ENCODE data around the gene DENND1C.
"Not testable (repeated sequence)": the region's sequence is repeated elsewhere in the genome, so short reads cannot be mapped to it uniquely, and the experiment has no call there.

Gene DENND1C

DNA sequence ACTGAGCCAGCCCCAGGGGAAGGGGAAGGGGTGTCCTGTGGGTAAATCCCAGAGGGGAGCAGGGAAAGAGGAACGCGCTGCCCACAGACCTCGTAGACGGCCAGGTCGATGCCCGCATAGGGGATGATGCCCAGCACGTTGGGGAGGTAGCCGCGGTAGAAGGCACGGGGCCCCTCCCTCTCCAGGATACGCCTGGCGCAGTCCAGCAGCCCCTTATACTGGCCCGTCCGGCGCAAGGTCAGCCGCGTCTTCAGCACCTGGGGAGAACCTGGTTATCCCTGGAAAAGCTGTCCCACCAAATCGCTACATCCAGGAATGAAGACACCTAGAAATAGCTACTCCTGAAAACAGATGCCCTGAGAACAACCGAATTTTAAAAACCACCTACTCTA lies 29.4 kb downstream of the DENND1C start:
- no peak for DNase-seq

- DNase-seq: no peak
These were observed 29.9 kb downstream of the DENND1C start for GRCh38 chr19:6451583-6452222.

DNA sequence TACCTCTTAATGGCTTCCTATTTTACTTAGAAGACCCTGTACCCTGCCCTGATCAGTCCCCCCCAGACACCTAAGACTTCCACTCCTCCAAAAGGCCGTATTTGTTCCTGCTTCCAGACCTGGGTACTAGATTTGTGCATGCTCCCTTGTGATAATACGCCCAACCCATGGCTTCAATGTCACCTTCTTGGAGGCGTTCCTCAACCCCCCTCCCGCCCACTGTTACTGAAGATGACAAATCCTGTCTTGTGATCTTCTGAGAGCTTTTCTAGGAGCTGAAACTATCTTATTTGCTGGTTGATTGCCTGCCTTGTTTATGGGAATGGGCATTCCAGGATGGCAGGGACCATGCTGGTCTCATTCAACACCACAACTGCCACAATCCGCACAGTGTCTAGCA lies 31.4 kb downstream of the DENND1C start:
- no peak for DNase-seq

DNA sequence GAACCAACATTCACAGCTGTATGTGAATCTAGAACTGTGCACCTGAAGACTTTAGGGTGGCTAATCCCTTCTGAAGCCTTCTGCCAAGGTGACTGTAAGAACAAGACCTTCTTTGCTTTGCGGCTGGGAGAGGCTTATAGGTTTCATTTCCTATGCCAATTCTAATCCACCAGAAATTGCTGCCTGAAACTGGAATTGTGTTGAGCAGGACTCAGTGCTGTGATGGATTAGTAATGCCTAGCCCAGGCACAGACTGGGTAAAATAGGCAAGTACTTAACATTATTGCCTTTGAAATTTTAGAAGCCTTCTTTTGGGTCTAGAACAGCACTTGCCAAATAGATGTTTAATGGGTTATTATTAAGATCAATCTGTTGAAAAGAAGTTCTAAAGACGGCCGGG lies 33.5 kb downstream of the DENND1C start:
- DNase-seq: no peak

- no peak for DNase-seq
These were observed 35.1 kb downstream of the DENND1C start for GRCh38 chr19:6446452-6446851.

- DNase-seq: no peak
These were observed 37.6 kb downstream of the DENND1C start for GRCh38 chr19:6443986-6444385.

DNA sequence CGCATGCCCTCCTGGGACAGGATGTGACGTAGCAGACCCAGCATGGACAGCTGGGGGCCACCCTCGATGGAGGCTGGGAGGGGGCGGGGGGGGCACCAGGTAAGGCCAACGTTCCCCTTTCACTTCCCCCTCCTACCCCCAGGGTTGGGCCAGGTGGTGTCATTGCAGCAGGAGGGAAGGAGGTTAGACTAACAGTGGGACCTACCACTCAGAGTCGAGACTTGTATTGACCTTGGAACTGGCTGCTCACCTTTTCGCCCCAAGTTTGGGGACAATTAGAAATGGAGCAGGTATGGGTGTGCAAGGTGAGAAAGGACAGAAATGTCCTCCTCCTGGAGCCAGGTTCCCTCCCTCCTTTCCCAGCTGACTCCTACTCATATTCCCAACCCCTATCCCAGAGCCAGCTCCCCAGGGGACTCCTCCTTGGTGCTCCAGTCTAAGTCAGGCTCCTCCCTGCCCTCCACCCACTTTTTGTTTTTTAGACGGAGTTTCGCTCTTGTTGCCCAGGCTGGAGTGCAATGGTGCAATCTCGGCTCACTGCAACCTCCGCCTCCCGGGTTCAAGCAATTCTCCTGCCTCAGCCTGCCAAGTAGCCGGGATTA lies 39.4 kb downstream of the DENND1C start:
- DNase-seq: no peak

GRCh38 chr19:6440905-6441304 lies 40.7 kb downstream of the DENND1C start:
- DNase-seq: no peak

- DNase-seq: no peak
These were observed 41.8 kb downstream of the DENND1C start for GRCh38 chr19:6439743-6440142.

- no peak for DNase-seq
These were observed 47.9 kb downstream of the DENND1C start, which contains the start of gene SLC25A41 for GRCh38 chr19:6433663-6434062. SLC25A41 (minus strand) TSS chr19:6433763; CDS start chr19:6433693, 70 bp downstream.

DNA sequence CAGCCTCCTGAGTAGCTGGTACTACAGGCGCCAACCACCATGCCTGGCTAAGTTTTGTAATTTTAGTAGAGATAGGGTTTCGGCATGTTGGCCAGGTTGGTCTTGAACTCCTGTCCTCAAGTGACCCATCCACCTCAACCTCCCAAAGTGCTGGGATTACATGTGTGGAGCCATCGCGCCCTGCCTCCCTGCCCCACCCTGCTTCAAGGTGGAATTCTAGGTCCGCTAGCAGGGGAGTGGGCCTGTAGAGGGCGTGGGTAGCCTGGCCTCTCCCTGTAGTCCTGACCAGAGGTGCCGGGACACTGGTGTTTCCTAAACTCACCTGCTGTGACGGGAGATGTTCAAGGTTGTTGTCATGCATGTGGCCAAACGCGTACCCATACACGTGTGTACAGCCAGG lies 48.4 kb downstream of the DENND1C start:
- no peak for DNase-seq

GRCh38 chr19:6431891-6432290 lies 49.7 kb downstream of the DENND1C start:
- no peak for DNase-seq

- DNase-seq: no peak
These were observed 52.0 kb downstream of the DENND1C start for GRCh38 chr19:6429419-6430221.

DNA sequence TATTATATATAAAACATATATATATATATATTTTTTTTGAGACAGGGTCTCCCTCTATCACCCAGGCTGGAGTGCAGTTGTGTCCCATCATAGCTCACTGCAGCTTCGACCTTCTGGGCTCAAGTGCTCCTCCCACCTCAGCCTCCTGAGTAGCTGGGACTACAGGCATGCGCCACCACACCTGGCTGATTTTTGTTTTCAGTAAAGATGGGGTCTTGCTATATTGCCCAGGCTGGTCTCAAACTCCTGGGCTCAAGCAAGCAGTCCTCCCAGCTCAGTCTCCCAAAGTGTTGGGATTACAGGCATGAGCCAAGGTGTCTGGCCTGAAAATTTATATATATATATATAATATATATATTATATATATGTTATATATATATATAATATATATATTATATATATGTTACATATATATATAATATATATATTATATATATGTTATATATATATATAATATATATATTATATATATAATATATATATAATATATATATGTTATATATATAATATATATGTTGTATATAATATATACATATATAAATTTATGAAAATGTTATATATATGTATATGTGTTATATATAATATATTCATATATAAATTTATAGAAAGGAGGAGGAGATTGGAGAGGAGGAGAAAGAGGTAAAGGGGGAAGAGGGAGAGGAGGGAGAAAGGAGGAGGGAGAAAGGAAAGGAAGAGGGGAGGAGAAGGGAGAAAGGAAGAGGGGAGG lies 52.7 kb downstream of the DENND1C start:
- not testable (repeated sequence) for DNase-seq

DNA sequence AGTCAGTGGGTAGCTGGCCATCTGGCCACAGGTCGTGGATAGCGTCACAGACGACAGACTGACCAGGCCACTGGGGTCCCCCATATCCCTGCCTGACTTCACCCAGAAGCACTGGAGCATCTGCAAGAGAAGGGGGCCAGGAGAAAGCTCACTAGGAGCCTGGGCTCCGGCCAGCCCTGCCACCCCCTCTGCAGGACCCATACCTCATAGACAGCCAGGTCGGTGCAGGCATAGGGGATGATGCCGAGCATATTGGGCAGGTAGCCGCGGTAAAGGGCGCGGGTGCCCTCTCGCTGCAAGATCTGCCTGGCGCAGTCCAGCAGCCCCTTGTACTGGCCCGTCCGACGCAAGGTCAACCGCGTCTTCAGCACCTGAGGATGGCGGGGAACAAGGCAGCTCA lies 54.5 kb downstream of the DENND1C start:
- DNase-seq: no peak

DNA sequence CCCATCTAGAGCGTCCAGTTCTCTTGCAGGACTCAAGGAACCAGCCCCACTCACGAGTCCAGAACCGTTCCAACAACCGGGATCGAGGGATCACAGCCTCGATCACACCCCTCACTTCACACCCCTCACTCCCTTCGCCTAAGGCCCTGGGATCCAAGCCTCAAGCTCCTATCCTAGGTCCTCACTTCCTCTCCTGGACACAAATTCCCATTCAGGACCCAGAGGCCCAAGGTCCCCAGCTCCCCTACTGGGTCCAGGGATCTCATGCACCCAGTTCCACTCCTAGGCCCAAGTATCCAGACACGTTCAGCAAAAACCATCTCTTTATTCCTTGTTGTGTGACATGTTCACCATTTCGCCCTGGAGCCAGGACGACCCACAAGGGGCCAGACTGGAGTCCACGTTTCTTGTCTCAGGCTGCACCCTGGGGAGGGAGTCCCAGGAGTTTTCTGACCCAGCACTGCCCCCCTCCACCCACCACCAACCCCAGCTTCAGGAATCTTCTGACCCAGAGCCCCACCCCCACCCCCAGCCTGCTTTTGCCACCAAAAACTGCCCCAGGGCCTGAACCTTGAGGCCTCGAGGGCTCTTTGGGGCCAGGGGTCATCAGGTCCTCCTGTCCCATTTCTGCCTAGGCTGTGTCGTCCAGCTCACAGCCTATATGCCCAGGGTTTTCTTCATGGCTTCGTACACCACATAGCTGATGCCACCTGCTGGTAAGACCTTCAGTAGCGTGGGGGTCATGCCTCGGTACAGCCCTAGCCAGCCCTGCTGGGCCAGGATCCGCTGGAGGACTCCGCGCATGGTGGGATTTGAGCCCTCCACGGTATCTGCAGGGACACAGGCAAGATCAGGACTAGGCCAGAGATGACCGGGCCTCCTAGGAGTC lies 55.6 kb downstream of the DENND1C start:
- DNase-seq: no peak

GRCh38 chr19:6424939-6425731 lies 56.5 kb downstream of the DENND1C start:
- DNase-seq: peak; percentile 100

DNA sequence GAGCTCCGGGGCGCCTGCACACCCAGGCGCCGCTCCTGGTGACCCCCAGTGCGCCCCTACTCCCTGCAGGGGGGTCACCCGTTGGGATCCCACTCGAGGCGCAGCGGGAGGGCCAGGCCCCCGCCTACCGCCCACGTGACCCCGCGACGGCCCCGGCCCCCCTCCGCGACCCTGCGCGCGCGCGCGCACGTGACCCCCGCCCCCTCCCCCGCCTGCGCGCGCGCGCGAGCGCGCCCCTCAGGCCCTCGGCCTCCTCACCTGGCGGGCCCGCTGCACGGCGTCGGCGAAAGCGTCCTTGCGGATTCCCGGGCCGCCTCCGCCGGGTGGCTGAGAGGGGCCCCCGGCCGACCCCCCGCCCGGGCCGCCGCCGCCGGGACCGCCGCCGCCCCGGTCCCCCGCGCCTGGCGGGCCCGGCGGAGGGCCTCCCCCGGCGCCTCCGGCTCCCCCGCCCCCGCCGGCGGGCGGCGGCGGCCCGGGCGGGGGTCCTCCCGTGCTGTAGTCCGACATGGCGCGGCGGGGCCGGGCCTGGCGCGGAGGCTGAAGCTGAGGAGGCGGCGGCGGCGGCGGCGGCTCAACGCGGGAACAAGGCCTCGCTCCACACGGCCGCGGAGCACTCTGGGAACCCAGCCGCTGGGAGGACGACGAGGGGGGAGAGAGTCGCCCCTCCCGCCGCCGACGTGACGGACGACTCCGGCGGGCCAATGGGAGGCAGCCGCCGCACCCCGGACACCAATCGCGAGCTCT lies 57.2 kb downstream of the DENND1C start, which contains the start of gene KHSRP:
KHSRP (minus strand) TSS at position 617 of the 744 bp plus-strand sequence; CDS start at position 507, 110 bp downstream.
- DNase-seq: no peak

GRCh38 chr19:6423499-6424194 lies 57.9 kb downstream of the DENND1C start:
- peak; percentile 8 for DNase-seq

Data from CD4-positive, alpha-beta T cell treated with Interleukin-4 for 4 hours (primary cell).